COLO668 (cell line): Measurements from ENCODE around the gene MIPOL1.

Source experiments
- DNase-seq: peaks from one replicate; lab custom pipeline; 2025; ENCODE audit not compliant: unreplicated experiment; lab: John Stamatoyannopoulos, UW

The MIPOL1 gene

DNA sequence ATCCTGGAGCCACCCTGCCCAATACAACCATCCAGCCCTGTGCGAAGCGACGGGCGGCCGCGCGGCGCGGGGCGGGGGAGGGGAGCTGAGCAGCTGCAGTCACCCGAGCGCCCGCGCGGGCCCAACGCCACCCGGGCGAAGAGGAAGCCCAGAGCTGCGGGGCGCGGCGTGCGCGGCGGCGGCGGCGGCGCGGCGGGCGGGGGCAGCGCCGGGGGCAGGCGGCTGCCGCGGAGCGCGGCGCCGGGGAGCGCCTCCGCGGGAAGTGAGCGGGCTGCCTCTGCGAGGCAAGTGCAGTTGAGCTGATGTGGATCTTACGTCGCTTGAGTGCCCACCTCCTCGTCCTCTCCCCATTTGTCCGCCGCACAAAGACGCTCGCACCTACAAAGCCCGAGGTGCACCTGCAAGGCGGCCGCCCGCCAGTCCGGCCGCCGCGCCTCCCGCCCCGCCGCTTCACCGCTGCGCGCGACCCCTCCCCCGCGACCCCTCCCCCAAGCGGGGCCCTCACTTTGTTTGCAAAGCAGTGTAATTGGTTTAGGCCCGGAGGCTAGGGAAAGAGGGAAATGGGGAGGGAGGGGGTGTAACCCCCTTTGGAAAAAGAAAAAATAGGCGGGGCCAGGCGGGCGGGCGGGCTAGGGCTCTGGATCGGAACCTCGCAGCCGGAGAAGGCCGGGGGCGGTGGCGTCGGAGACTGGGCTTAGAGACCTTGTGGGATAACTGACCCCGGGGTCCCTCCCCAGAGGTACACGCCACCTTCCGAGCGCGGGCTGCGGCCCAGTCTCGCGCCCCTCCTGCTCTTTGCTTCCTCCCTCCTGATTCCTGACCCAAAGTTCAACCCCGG lies 397.5 kb downstream of the MIPOL1 start, which contains the start of the genes FOXA1 and TTC6:
TSS of gene FOXA1 (minus strand) at position 279 of the 838 bp plus-strand sequence. CDS start at position 2, 277 bp downstream.
TSS of gene TTC6 (plus strand) at position 659 of the 838 bp plus-strand sequence. CDS start 26,436 bp downstream, outside the sequence.
- DNase-seq: peak; percentile 97

GRCh38 chr14:37595809-37596621 lies 398.3 kb downstream of the MIPOL1 start:
- DNase-seq: peak; percentile 96

DNA sequence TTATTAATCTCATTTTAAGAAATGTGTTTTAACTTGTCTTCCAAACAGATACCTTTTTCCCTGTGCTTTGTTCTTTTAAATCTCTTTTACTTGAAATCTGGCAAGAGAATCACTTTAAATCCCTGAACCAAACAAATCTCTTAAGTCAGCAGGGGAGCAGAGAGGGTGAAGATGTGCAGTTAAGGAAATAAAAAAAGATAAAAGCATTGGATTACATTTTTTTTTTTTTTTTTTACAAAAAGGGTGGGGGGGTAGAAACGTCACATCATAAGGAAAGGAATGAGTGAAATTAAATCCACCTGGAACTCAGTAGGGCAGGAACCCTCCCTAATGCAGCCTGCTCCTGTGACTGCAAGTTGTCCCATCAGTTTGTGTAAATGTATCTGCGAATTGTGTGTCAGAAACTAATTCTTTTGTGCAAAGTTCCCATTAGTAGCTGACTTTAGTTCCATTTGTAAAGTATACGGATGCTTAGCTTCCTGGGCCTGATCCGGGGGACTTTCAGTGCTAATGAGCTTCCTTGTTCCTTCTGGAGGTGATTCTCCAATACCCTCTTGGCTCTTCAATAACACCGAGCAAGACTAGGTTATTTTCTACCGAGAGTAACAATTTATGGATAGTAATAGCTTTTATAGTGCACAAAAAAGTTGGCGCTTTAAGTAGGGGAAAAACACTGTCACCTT lies 399.2 kb downstream of the MIPOL1 start:
- peak; percentile 27 for DNase-seq

DNA sequence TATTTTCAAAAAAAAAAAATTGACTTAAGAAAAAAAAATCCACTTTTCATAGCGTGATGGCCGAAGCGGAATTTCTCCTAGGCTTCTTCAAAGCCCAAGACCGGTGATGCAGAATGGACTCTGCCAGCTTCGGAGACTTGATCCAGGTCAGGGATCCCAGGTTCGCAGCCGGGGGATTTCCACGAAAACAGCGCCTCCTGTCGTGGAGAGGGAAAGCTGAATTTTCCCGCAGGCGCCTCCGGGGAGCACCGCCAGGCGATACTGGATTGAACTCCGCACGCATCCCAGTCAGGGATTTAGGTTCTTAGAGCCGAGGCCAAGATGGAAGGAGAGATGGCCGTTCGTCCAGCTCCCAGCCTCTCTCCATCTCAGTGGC lies 399.8 kb downstream of the MIPOL1 start:
- DNase-seq: peak; percentile 90

- DNase-seq: peak; percentile 88
These were observed 400.4 kb downstream of the MIPOL1 start for GRCh38 chr14:37597914-37598746.

DNA sequence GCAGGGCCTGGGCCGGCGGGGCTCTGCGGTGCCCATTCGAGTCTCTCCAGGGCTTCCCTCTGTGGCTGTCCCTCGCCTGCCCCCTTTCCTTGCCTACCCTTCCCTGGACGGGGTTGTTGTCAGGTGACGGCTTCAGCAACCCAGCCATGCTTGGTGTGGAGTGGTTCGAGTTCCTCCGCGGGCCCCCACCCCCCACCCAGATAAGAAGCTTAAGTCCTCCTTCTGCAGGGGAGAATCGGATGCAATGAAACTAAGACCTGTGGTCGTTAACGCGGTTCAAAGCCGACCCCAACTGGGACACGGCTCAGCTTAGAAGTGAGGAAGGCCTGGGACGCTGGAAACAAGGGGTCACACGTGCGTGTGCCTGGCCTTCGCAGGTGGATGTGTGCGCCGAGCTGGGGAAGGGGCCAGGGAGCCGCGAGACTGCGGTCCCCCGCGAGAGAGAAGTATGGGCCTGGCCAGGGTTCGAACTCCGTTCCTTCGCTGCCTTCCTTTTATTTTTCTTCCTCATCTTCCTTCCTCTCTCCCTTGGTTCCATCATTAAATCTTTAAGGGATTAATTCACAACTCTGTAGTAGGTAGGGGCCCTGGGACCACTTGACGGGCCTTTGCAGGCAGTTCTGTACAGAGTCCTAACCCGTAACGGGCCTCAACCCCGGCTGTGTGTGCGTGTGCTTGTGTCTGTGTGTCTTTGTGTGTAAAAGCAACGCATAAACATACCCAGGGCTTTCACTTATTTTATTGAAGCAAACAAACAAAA lies 401.2 kb downstream of the MIPOL1 start:
- DNase-seq: peak; percentile 52

- peak; percentile 83 for DNase-seq
These were observed 402.0 kb downstream of the MIPOL1 start for GRCh38 chr14:37599507-37600368.

DNA sequence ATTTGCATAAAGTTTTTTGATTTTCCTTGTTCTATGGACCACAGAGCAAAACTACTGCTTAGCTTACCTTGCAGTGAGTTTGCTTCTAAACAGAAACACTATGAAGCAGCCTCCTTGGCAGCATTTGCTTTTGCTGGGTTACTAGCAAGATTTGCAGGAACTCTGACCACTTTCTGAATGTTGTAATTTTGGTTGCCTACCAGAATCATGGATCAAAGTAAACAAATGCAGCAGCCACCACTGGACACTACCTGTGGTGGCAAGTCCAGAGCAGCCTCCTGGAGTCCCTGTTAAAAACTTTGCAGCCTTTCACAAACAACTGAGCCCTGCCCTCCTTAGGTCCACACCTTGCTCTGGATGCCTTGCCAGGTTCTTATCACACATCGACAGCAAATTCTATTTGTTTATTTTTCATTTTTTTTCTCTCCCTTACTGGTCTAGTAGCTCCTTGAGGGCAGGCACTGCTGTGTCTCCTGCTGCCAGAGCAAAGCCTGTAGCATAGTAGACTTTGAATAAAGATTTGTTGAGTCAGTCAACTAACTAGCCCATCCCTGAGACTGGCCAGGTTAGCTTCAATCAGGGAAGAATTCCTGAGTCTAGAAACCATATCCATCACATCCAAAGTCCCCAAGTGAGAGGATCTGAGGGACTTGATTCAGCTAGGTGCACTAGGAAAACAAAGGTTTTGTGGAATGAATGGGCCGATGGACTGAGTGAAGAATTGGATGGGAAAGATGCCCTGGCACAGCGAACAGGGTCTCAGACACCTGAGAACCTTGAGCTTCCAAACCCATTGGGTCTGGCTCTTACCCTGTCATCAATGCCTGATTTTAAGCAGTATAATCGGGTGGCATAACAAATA lies 403.4 kb downstream of the MIPOL1 start:
- DNase-seq: no peak

- DNase-seq: no peak
These were observed 404.1 kb downstream of the MIPOL1 start for GRCh38 chr14:37601865-37602264.
